ENCODE results near the gene ITPR3. TPM values are rescaled to one million over a fixed set of nuclear protein-coding genes. Genes with fewer than 3 reads are reported as not detected.
A peak's percentile ranks its signal among the peaks of the same experiment; 100 is the strongest.

The ITPR3 gene
- total RNA-seq, 2 donors from 2014 or later, result 17.5 to 25.9 TPM

DNA sequence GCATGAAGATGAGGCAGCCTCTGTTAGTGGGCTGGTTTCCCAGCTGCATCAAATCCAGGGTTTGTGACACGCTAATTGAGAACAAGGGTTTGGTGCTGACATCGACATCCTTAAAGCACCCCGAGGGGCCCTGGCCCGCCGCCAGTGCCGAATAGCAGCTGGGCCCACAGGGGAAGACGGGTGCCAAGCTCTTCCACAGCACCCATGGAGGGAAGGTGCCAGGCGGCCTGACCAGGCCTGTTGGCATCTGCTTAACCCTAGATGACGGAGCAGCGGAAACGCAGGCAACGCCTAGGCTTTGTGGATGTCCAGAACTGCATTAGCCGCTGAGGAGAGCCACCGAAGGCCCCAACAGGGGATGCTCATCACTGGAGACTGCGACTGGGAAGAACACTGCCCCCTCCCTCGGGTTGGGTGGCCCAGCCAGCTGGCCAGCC is 74.3 kb downstream of the ITPR3 start:
- H3K4me3 ChIP-seq, result no peak overlapping the region
- H3K36me3 ChIP-seq (replicated peaks in 1 of 2; ENCODE audit: insufficient read depth in 1 of 2, low read depth in 2 of 2), result peaks cover 0 to 2% of the 10 kb centered on the region in 2 donors
- peaks cover 8% of the 10 kb centered on the region for H3K4me1 ChIP-seq
- no peak overlapping the region for H3K27ac ChIP-seq
- ATAC-seq, result no peak
- intact Hi-C loops (cut with DNase I), result loop anchor here (5.0 to 10.0 kb wide), 2 partner anchors 61 to 113 kb away; partner anchors contain the start of gene BAK1
- no peak for DNase-seq
- no peaks in the 10 kb centered on the region for H3K27me3 ChIP-seq
- WGBS, 2 donors, result 86 to 90% methylated on average over 16 of the region's 16 CpGs
- H3K9me3 ChIP-seq, result no peaks in the 10 kb centered on the region
- no peak for TF ChIP-seq POLR2A (IDR thresholded peaks at IDR 0.05)
- TF ChIP-seq, protein P1, sequence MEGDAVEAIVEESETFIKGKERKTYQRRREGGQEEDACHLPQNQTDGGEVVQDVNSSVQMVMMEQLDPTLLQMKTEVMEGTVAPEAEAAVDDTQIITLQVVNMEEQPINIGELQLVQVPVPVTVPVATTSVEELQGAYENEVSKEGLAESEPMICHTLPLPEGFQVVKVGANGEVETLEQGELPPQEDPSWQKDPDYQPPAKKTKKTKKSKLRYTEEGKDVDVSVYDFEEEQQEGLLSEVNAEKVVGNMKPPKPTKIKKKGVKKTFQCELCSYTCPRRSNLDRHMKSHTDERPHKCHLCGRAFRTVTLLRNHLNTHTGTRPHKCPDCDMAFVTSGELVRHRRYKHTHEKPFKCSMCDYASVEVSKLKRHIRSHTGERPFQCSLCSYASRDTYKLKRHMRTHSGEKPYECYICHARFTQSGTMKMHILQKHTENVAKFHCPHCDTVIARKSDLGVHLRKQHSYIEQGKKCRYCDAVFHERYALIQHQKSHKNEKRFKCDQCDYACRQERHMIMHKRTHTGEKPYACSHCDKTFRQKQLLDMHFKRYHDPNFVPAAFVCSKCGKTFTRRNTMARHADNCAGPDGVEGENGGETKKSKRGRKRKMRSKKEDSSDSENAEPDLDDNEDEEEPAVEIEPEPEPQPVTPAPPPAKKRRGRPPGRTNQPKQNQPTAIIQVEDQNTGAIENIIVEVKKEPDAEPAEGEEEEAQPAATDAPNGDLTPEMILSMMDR (IDR thresholded peaks at IDR 0.05), result no peak

DNA sequence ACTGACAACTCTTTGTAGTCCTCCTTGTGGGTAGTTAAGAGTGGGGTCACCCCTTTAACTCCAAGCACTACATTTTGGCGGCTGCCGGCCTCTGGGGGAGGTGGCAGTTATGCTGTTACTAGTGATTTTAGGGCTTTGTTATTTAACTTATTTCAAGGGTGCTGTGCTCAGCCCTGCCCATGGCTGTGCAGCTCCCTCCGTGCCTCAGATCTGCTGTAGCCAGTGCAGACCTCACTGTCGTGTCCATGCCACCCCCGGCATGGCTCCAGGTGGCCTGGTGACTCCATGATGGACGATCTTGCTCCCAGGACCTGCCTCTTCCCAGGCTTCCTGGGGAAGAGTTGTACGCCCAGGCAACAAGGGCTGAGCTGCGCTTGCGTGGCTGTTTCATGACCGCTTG is 75.0 kb downstream of the ITPR3 start:
- Histone ChIP-seq H3K9me3 (no peaks in the 10 kb centered on the region), H3K27ac (no peak overlapping the region), H3K27me3 (no peaks in the 10 kb centered on the region), H3K4me1 (peaks cover 8% of the 10 kb centered on the region), H3K4me3 (no peak overlapping the region), H3K36me3 (replicated peaks in 1 of 2; ENCODE audit: insufficient read depth in 1 of 2, low read depth in 2 of 2) (peaks cover 0 to 2% of the 10 kb centered on the region in 2 donors)
- WGBS, 2 donors, result 86 to 87% methylated on average over 9 to 10 of the region's 10 CpGs
- intact Hi-C loops (cut with DNase I), result loop anchor here (5.0 to 10.0 kb wide), 2 partner anchors 61 to 114 kb away; partner anchors contain the start of gene BAK1
- DNase-seq, result no peak
- no peak for ATAC-seq
- TF ChIP-seq POLR2A (IDR thresholded peaks at IDR 0.05), result no peak
- TF ChIP-seq, protein P1 (IDR thresholded peaks at IDR 0.05), result no peak

DNA sequence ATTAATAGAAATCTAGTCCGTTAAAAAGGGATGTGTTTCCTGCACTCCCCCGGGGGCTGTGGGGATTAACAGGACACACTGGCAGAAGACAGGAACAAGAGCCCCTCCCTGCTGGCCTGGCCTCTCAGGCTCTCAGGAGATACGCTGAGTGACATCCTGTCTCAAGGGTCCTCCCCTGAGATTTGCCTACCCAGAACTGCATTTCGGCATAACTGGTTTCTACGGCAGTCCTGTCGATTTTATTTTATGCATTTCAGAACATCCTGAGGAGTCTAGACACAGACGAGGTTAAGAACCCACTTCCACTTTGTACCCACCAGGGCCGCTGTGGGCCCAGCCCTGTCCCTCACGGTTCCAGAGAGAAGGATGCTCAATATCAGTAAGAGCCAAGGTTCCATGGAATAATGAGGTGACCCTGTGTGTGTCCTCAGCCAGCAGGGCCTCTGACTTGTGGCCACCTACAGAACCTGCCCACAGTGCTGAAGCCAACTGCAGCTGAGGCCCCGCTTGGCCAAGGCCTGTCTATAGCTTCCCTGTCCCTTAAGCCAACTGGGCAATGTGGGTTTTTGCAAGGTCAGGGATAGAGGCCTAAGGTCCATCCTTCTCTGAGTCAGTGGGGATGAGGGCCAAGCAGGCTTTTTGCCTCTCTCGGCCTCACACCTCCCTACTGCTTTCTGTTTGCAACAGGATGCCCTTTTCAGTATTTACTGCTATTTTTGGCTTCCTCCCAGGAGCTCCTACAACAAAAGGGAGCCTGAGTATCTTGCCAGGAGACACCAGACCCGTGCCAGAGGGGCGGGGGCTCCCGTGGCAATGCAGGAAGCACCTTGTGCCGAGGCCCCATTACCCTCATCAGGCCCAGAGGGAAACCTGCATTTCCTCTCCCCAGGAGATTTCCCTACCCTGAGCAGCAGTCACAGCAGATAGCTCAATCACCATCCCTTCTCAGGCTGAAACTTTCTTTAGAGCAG is 75.7 kb downstream of the ITPR3 start:
- peaks cover 8% of the 10 kb centered on the region for H3K4me1 ChIP-seq
- DNase-seq, result peak in 3 of 4 donors; percentile 38 to 45 (median 45)
- H3K36me3 ChIP-seq (replicated peaks in 1 of 2; ENCODE audit: insufficient read depth in 1 of 2, low read depth in 2 of 2), result peaks cover 0 to 2% of the 10 kb centered on the region in 2 donors
- peak; percentile 38 for ATAC-seq
- no peaks in the 10 kb centered on the region for H3K27me3 ChIP-seq
- no peaks in the 10 kb centered on the region for H3K9me3 ChIP-seq
- 64 to 74% methylated on average over 11 to 15 of the region's 15 CpGs for WGBS, 2 donors
- H3K4me3 ChIP-seq, result no peak overlapping the region
- H3K27ac ChIP-seq, result peak overlapping the region in 2 of 4 donors; percentile 26 to 42
- TF ChIP-seq POLR2A (IDR thresholded peaks at IDR 0.05), result no peak
- TF ChIP-seq, protein P1 (IDR thresholded peaks at IDR 0.05), result no peak
- intact Hi-C loops (cut with DNase I), result loop anchor here (5.0 to 10.0 kb wide), 2 partner anchors 62 to 115 kb away; partner anchors contain the start of gene BAK1

DNA sequence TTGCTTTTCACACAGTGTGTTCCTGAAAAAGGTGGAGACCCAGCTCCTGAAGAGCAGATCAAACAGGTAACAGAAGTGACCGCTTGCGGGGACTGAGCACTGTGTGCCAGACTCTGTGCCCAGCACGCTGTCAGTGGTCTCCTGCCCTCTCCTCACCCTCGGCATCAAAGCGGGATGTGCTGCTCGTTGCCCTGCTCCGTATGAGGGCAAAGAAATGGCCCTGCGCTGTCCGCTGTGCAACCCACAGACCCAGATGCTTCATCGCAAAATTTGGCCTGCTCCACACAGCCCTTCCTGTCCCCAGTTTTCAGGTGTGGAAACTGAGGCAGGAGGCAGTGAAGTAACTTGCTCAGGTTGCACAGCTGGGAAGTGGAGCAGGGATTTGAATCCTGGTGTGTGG is 76.7 kb downstream of the ITPR3 start:
- intact Hi-C loops (cut with DNase I), result loop anchor here (5.0 to 10.0 kb wide), 2 partner anchors 63 to 116 kb away; partner anchors contain the start of gene BAK1
- WGBS, 2 donors, result 96% methylated on average over 8 to 10 of the region's 10 CpGs
- no peak for ATAC-seq
- Histone ChIP-seq H3K27ac (peak overlapping the region in 1 of 4 donors; percentile 42), H3K4me1 (peaks cover 8% of the 10 kb centered on the region), H3K9me3 (no peaks in the 10 kb centered on the region), H3K27me3 (no peaks in the 10 kb centered on the region), H3K36me3 (replicated peaks in 1 of 2; ENCODE audit: insufficient read depth in 1 of 2, low read depth in 2 of 2) (peaks cover 0 to 2% of the 10 kb centered on the region in 2 donors), H3K4me3 (no peak overlapping the region)
- TF ChIP-seq, protein P1 (IDR thresholded peaks at IDR 0.05), result no peak
- no peak for TF ChIP-seq POLR2A (IDR thresholded peaks at IDR 0.05)
- DNase-seq, result no peak
